Cardiac septum (tissue), 1 donor: Measurements from ENCODE around the gene BUD13. TPM values are rescaled to one million over a fixed set of nuclear protein-coding genes. Genes with fewer than 3 reads are reported as not detected.
"Not testable (repeated sequence)": the region's sequence is repeated elsewhere in the genome, so short reads cannot be mapped to it uniquely, and the experiment has no call there.

ENCODE experiments used
- DNase-seq: peaks from one replicate; pipeline ENCODE4 v3.0.0-alpha.2; 2020; ENCODE audit warnings: low spot score
- intact Hi-C: fragments of 100-400 bp; cut with DNase I; formaldehyde crosslinking; loops from one replicate; pipeline ENCODE4 v1.14.0; 2022
- total RNA-seq: library from RNA; stranded (reverse); fragmentation: NEBNext Ultra II Directional; extraction: Animal tissue kit (Norgen Biotek cat#: 25700); gene quantifications from one replicate; pipeline ENCODE4 v1.2.1, GENCODE V29; 2021
- donor health status: DM: no; HTN: no; CAD: no.

BUD13 gene
- total RNA-seq, 1 donor from 2014 or later = 8.3 TPM

DNA sequence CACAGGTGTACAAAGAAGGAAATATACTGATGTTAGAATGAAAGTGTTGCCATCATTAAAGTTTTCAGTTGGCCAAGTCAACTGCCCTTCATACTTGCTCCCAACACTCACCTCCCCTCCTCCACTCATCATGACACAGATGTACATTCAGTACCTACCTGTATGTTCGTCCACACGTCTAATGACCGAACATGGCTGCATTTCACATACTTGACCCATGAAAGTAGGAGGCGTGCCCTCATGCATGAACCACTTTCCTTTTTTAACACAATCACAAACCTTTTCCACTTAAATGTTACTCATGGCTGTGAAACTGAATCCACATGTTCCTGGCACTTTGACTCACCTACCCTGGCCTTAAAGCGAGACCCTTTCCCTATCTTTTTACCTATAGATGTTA is 3.2 kb upstream of the BUD13 start:
- no peak for DNase-seq
- intact Hi-C loops = no loop called here

GRCh38 chr11:116774661-116775060 is 1.9 kb upstream of the BUD13 start:
- intact Hi-C loops = no loop called here
- DNase-seq = no peak

DNA sequence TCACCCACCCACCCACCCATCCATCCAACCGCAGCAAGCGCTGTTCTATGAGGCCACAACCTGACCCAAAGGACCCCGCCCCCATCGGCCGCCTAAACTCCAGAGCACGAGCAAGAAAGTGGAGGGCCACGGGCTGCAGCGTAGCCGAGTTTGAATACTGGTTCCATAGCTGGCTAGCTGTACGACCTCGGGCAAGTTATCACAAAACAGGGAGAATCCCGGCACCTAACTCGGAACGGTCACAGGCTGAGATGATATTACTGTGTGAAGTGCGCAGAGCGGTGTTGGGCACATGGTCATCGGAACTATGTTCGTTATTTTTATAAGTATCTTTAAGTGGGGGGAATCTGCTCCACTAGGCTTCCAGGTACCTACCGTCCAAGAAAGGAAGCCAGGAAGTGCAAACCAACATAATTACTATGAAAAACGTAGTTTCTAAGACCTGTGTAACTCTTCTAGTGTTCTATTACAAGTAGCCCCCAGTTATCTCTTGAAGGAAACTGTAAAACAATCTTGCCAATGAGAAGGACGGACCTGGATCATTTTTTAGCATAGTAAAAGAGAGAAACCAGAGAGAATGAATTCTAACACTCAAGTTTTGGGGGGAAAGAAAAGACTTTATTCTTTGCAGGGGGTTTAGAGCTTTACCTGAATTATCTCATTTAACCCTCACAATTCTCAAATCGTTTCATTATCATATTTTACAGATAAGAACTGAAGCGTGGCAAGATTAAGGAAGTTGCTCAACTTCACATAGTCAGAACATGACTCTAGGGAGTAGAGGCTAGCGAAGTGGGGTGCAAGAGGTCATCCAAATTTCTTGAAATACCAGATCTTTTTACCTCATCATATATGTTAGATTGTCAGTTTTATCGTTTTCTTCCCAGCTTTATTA is 663 bp upstream of the BUD13 start:
- intact Hi-C loops = loop anchor here (2.0 kb wide), 1 partner anchor 15 kb away; the partner anchor contains the start of gene ZPR1
- DNase-seq = no peak

- intact Hi-C loops = loop anchor here (2.0 kb wide), 1 partner anchor 17 kb away; the partner anchor contains the start of gene ZPR1
- no peak for DNase-seq
These were observed 852 bp downstream of the BUD13 start for GRCh38 chr11:116771935-116772334.

DNA sequence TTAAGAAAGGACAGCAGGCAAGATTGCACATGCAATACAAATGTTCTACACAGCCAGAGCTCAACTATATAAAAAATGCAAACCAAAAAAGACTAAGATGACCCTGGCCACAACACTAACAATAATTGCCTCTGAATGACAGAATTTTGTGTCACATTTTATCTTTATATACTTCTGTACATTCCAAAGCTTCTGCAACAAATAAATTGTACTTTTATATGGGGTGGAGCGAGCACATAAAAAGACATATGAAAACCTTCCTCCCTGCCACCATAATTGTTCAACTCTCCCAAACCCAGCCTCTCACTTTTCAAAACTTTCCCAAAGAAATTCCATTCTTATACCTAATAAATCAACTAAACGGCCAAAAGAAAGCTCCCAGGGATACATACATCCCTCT is 10.7 kb downstream of the BUD13 start:
- no peak for DNase-seq
- intact Hi-C loops = no loop called here

GRCh38 chr11:116756044-116756443 is 16.7 kb downstream of the BUD13 start:
- intact Hi-C loops = not testable (repeated sequence)

DNA sequence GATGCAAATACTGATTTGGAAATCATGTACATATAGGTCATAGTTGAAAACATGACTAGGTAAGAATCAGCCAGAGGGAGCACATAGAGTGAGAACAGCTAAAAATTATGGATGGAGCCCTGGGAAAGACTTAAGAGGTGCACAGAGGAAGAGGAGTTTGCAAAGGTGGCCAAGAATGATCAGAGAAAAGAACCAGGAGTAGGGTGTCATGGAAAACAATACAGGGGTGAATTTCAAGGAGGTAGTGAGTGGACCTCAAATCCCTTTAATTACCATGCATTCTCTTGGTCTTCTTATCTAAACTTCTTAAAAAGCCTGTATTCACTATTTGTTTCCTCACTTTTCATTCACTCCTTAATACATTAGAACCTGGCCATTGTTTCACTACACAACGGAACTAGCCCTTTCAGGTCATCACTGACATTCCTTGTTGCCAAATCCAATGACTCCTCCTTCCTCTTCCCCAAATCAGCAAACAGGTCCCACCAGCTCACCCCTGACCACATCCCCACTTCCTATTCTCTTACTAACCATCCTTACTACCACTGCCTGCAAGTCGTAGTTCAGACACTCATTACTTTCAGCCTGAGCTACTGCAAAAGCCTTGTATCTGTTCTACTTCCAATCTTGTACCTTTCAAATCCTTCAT is 22.6 kb downstream of the BUD13 start:
- intact Hi-C loops = no loop called here
- no peak for DNase-seq

More at GRCh38 chr11:116756044-116756443, 16.7 kb downstream of the BUD13 start:
- DNase-seq = not testable (repeated sequence)

- intact Hi-C loops = no loop called here
These were observed 30.7 kb downstream of the BUD13 start for GRCh38 chr11:116742104-116742503.

GRCh38 chr11:116740741-116741140 is 32.0 kb downstream of the BUD13 start:
- intact Hi-C loops = no loop called here
- DNase-seq = no peak

More at GRCh38 chr11:116742104-116742503, 30.7 kb downstream of the BUD13 start:
- no peak for DNase-seq

- no peak for DNase-seq
- intact Hi-C loops = no loop called here
These were observed 33.8 kb downstream of the BUD13 start for GRCh38 chr11:116738975-116739374.

GRCh38 chr11:116736763-116737162 is 36.0 kb downstream of the BUD13 start:
- intact Hi-C loops = no loop called here
- DNase-seq = no peak

- DNase-seq = no peak
- intact Hi-C loops = no loop called here
These were observed 38.7 kb downstream of the BUD13 start for GRCh38 chr11:116733969-116734508.

DNA sequence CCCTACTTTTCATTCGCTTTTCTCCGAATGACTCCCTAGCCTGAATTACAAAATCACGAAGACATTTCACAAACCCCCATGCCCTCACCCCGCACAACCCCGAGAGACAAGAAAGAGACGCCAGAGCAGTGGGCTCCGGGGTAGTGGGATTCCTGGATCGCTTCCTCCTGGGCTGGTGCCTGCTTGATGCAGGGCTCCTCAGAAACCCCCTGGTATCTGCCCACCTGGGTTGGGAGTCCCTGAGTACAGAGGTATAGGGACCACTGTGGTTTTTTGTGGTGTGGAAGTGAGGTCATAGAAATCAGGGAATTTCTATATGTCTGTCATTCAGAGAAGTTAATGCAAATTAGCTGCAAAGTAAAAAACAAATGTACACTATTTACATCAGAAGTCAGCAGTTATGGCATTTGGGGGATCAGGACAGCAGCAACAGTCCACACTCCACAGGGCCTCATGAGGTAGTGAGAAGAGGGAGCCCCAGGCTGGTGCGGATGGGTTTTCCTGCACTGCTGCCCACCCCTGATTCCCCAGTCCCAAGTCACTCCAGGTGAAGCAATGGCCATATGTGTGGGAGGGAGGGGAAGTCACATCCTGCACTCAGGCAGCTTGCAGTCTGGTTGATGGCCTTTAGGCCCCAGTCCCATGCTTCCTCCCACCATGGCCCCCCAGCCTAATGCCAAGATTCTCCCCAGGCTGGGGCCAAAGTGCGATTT is 39.6 kb downstream of the BUD13 start:
- intact Hi-C loops = no loop called here
- DNase-seq = no peak

- intact Hi-C loops = no loop called here
- DNase-seq = peak; percentile 20
These were observed 40.3 kb downstream of the BUD13 start for GRCh38 chr11:116732271-116733042.

DNA sequence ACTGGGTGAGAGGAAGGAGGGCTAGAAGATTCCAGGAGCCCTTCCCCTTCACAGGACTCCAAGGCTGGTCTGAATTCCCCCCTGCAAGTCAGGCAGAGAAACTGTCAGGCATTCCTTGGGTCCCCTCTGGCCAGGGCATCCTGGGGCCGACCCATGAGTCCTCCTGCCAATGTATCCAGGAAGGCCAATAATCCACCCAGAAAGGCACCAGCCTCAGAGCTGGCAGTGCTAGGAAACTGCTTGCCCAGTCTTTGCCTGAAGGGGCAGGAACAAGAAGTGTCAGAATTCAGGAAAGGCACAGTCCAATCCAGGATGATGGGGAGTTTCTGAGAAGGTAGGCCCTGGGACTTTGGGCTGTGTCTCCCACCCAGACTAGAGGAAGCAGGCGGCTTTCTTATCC is 41.0 kb downstream of the BUD13 start:
- intact Hi-C loops = no loop called here
- DNase-seq = peak; percentile 38

- DNase-seq = peak; percentile 63
- intact Hi-C loops = no loop called here
These were observed 41.6 kb downstream of the BUD13 start for GRCh38 chr11:116731097-116731761.

DNA sequence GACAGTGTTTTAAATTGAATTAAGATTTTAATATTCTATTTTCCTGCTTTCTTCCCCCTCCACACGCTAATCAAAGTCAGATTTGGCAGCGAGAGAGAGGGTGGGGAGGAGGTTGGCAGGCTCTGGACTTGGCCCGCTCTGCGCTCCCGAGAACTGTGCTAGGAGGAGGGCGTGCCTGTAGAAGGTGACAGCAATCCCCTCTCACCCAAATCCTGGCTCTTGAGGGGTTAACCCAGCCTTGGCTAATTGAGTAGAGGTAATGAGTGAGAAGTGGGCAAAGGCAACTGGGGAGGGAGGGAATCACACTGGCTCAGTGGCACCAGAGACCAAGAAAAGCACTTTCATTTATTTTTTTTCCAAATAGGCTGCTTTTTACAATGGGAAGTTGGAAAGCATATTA is 42.2 kb downstream of the BUD13 start:
- intact Hi-C loops = no loop called here
- DNase-seq = peak; percentile 44

DNA sequence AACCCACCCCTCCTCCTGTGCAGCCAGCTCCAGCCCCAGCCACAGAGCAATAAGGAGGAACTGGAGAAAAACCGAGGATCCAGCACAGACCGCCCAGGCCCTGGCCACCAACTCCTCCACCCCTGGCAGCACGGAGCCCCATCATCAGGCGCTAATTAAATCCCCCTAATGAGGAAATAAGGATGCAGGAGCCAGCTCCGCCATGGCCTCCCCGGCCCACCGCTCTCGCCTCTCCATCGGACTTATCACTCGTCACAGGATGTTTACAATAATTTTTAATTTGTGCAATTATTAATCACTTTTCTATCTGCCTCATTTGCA is 42.6 kb downstream of the BUD13 start:
- intact Hi-C loops = no loop called here
- DNase-seq = peak; percentile 59
